Measurements from ENCODE around the gene ZNF462. TPM values are rescaled to one million over a fixed set of nuclear protein-coding genes. Genes with fewer than 3 reads are reported as not detected.

The ZNF462 gene
- total RNA-seq (10 to 100 TPM; 47.6 to 61.7 TPM), polyA plus RNA-seq (ENCODE audit: insufficient read length in 2 of 2) (10 to 100 TPM; 30.6 to 35.7 TPM)
- long read RNA-seq, donor 1, partial matches to known transcripts: 0 of 1 reads
- long read RNA-seq, donor 1, other reads (novel, unspliced or antisense): 0 of 1 reads
- long read RNA-seq, donor 2, full-length matches to known transcripts: 1 of 1 reads
- long read RNA-seq, donor 2, partial matches to known transcripts: 0 of 1 reads
- long read RNA-seq, donor 2, other reads (novel, unspliced or antisense): 0 of 1 reads
- long read RNA-seq, donor 3, full-length matches to known transcripts: 5 of 14 reads
- long read RNA-seq, donor 3, partial matches to known transcripts: 9 of 14 reads
- long read RNA-seq, donor 3, other reads (novel, unspliced or antisense): 0 of 14 reads
- long read RNA-seq, donor 4: 0 reads

- Histone ChIP-seq H3K27ac (ENCODE audit: low read depth, low read length) (peak within 1 kb of the TSS; percentile 97), H3K4me1 (ENCODE audit: control insufficient read depth, insufficient read depth, low read length) (peaks cover 11% of the 10 kb centered on the region), H3K9me3 (ENCODE audit: control insufficient read depth, insufficient read depth, low read length) (no peaks in the 10 kb centered on the region), H3K36me3 (ENCODE audit: control insufficient read depth, insufficient read depth, low read length) (no peaks in the 10 kb centered on the region), H3K4me3 (ENCODE audit: low read depth, low read length) (peak within 1 kb of the TSS; percentile 94), H3K27me3 (ENCODE audit: control insufficient read depth, insufficient read depth, low read length) (peaks cover 3% of the 10 kb centered on the region)
- WGBS (ENCODE audit: insufficient coverage): 0% methylated on average over 16 of the region's 33 CpGs
- DNase-seq (ENCODE audit: low read depth in 4 of 6, low spot score in 6 of 6): peak; percentile 59 to 97 (median 80)
Observed at GRCh38 chr9:106862821-106863720, at the start of gene ZNF462. Gene ZNF462, plus strand, starts transcription at chr9:106863166. Its CDS starts 60,218 bp downstream, at chr9:106923384.

- WGBS (ENCODE audit: insufficient coverage): no CpG with 5 or more reads among the region's 2 CpGs
- no peaks in the 10 kb centered on the region for H3K4me1 ChIP-seq (ENCODE audit: control insufficient read depth, insufficient read depth, low read length)
- no peak overlapping the region for H3K27ac ChIP-seq (ENCODE audit: low read depth, low read length)
- no peak overlapping the region for H3K4me3 ChIP-seq (ENCODE audit: low read depth, low read length)
- no peaks in the 10 kb centered on the region for H3K36me3 ChIP-seq (ENCODE audit: control insufficient read depth, insufficient read depth, low read length)
- no peaks in the 10 kb centered on the region for H3K9me3 ChIP-seq (ENCODE audit: control insufficient read depth, insufficient read depth, low read length)
- no peaks in the 10 kb centered on the region for H3K27me3 ChIP-seq (ENCODE audit: control insufficient read depth, insufficient read depth, low read length)
- DNase-seq (ENCODE audit: low read depth in 4 of 6, low spot score in 6 of 6): no peak
Observed at GRCh38 chr9:106816524-106816923, 46.4 kb upstream of the ZNF462 start.

GRCh38 chr9:106818034-106818433 is 44.9 kb upstream of the ZNF462 start:
- Histone ChIP-seq H3K36me3 (ENCODE audit: control insufficient read depth, insufficient read depth, low read length) (no peaks in the 10 kb centered on the region), H3K4me1 (ENCODE audit: control insufficient read depth, insufficient read depth, low read length) (no peaks in the 10 kb centered on the region), H3K4me3 (ENCODE audit: low read depth, low read length) (no peak overlapping the region), H3K27me3 (ENCODE audit: control insufficient read depth, insufficient read depth, low read length) (no peaks in the 10 kb centered on the region), H3K27ac (ENCODE audit: low read depth, low read length) (no peak overlapping the region), H3K9me3 (ENCODE audit: control insufficient read depth, insufficient read depth, low read length) (no peaks in the 10 kb centered on the region)
- no peak for DNase-seq (ENCODE audit: low read depth in 4 of 6, low spot score in 6 of 6)
- WGBS (ENCODE audit: insufficient coverage): 94% methylated on average over 5 of the region's 5 CpGs

- H3K27ac ChIP-seq (ENCODE audit: low read depth, low read length): no peak overlapping the region
- H3K9me3 ChIP-seq (ENCODE audit: control insufficient read depth, insufficient read depth, low read length): no peaks in the 10 kb centered on the region
- no peaks in the 10 kb centered on the region for H3K36me3 ChIP-seq (ENCODE audit: control insufficient read depth, insufficient read depth, low read length)
- no peak overlapping the region for H3K4me3 ChIP-seq (ENCODE audit: low read depth, low read length)
- no peak for DNase-seq (ENCODE audit: low read depth in 4 of 6, low spot score in 6 of 6)
- WGBS (ENCODE audit: insufficient coverage): no CpG with 5 or more reads among the region's 1 CpG
- no peaks in the 10 kb centered on the region for H3K4me1 ChIP-seq (ENCODE audit: control insufficient read depth, insufficient read depth, low read length)
- H3K27me3 ChIP-seq (ENCODE audit: control insufficient read depth, insufficient read depth, low read length): no peaks in the 10 kb centered on the region
Observed at GRCh38 chr9:106820866-106821265, 42.1 kb upstream of the ZNF462 start.

GRCh38 chr9:106828070-106828469 is 34.9 kb upstream of the ZNF462 start:
- DNase-seq (ENCODE audit: low read depth in 4 of 6, low spot score in 6 of 6): no peak
- no peaks in the 10 kb centered on the region for H3K4me1 ChIP-seq (ENCODE audit: control insufficient read depth, insufficient read depth, low read length)
- no peaks in the 10 kb centered on the region for H3K9me3 ChIP-seq (ENCODE audit: control insufficient read depth, insufficient read depth, low read length)
- 80% methylated on average over 1 of the region's 3 CpGs for WGBS (ENCODE audit: insufficient coverage)
- H3K27ac ChIP-seq (ENCODE audit: low read depth, low read length): no peak overlapping the region
- no peaks in the 10 kb centered on the region for H3K27me3 ChIP-seq (ENCODE audit: control insufficient read depth, insufficient read depth, low read length)
- H3K4me3 ChIP-seq (ENCODE audit: low read depth, low read length): no peak overlapping the region
- H3K36me3 ChIP-seq (ENCODE audit: control insufficient read depth, insufficient read depth, low read length): no peaks in the 10 kb centered on the region

GRCh38 chr9:106828965-106829364 is 34.0 kb upstream of the ZNF462 start:
- H3K27ac ChIP-seq (ENCODE audit: low read depth, low read length): no peak overlapping the region
- H3K4me1 ChIP-seq (ENCODE audit: control insufficient read depth, insufficient read depth, low read length): no peaks in the 10 kb centered on the region
- no peaks in the 10 kb centered on the region for H3K27me3 ChIP-seq (ENCODE audit: control insufficient read depth, insufficient read depth, low read length)
- DNase-seq (ENCODE audit: low read depth in 4 of 6, low spot score in 6 of 6): no peak
- no peaks in the 10 kb centered on the region for H3K9me3 ChIP-seq (ENCODE audit: control insufficient read depth, insufficient read depth, low read length)
- no peaks in the 10 kb centered on the region for H3K36me3 ChIP-seq (ENCODE audit: control insufficient read depth, insufficient read depth, low read length)
- H3K4me3 ChIP-seq (ENCODE audit: low read depth, low read length): no peak overlapping the region

- 100% methylated on average over 1 of the region's 2 CpGs for WGBS (ENCODE audit: insufficient coverage)
- no peaks in the 10 kb centered on the region for H3K36me3 ChIP-seq (ENCODE audit: control insufficient read depth, insufficient read depth, low read length)
- no peak overlapping the region for H3K4me3 ChIP-seq (ENCODE audit: low read depth, low read length)
- H3K9me3 ChIP-seq (ENCODE audit: control insufficient read depth, insufficient read depth, low read length): no peaks in the 10 kb centered on the region
- no peaks in the 10 kb centered on the region for H3K4me1 ChIP-seq (ENCODE audit: control insufficient read depth, insufficient read depth, low read length)
- no peak for DNase-seq (ENCODE audit: low read depth in 4 of 6, low spot score in 6 of 6)
- no peak overlapping the region for H3K27ac ChIP-seq (ENCODE audit: low read depth, low read length)
- H3K27me3 ChIP-seq (ENCODE audit: control insufficient read depth, insufficient read depth, low read length): no peaks in the 10 kb centered on the region
Observed at GRCh38 chr9:106829666-106830408, 33.1 kb upstream of the ZNF462 start.

- Histone ChIP-seq H3K36me3 (ENCODE audit: control insufficient read depth, insufficient read depth, low read length) (no peaks in the 10 kb centered on the region), H3K4me3 (ENCODE audit: low read depth, low read length) (no peak overlapping the region), H3K27me3 (ENCODE audit: control insufficient read depth, insufficient read depth, low read length) (no peaks in the 10 kb centered on the region), H3K27ac (ENCODE audit: low read depth, low read length) (no peak overlapping the region), H3K9me3 (ENCODE audit: control insufficient read depth, insufficient read depth, low read length) (no peaks in the 10 kb centered on the region), H3K4me1 (ENCODE audit: control insufficient read depth, insufficient read depth, low read length) (no peaks in the 10 kb centered on the region)
- 71% methylated on average over 1 of the region's 4 CpGs for WGBS (ENCODE audit: insufficient coverage)
- no peak for DNase-seq (ENCODE audit: low read depth in 4 of 6, low spot score in 6 of 6)
Observed at GRCh38 chr9:106830527-106831150, 32.3 kb upstream of the ZNF462 start.

- DNase-seq (ENCODE audit: low read depth in 4 of 6, low spot score in 6 of 6): no peak
- Histone ChIP-seq H3K27me3 (ENCODE audit: control insufficient read depth, insufficient read depth, low read length) (no peaks in the 10 kb centered on the region), H3K4me1 (ENCODE audit: control insufficient read depth, insufficient read depth, low read length) (no peaks in the 10 kb centered on the region)
Observed at GRCh38 chr9:106834888-106835287, 28.1 kb upstream of the ZNF462 start.

More at GRCh38 chr9:106834888-106835287, 28.1 kb upstream of the ZNF462 start:
- H3K9me3 ChIP-seq (ENCODE audit: control insufficient read depth, insufficient read depth, low read length): no peaks in the 10 kb centered on the region
- no peaks in the 10 kb centered on the region for H3K36me3 ChIP-seq (ENCODE audit: control insufficient read depth, insufficient read depth, low read length)
- no peak overlapping the region for H3K27ac ChIP-seq (ENCODE audit: low read depth, low read length)
- no peak overlapping the region for H3K4me3 ChIP-seq (ENCODE audit: low read depth, low read length)
